Activated T-helper 2 cell treated with anti-CD3 and anti-CD28 coated beads, Interferon-gamma antibody, Interleukin-2, Interleukin-4, amounts not matched to agents 10 μg/mL and 5 μg/mL and 100 μg/mL, durations not matched to agents 14 hours and 24 hours and 36 hours (primary cell): ENCODE data around the gene TMEM128. TPM values are rescaled to one million over a fixed set of nuclear protein-coding genes. Genes with fewer than 3 reads are reported as not detected.
"Not testable (repeated sequence)": the region's sequence is repeated elsewhere in the genome, so short reads cannot be mapped to it uniquely, and the experiment has no call there.

Source experiments
- DNase-seq: peaks from one replicate; pipeline ENCODE4 v3.0.0; 2021; ENCODE audit warnings: low spot score
- H3K27ac Mint-ChIP-seq: one replicate; pipeline ENCODE4 v1.8.0; 2021; ENCODE audit warnings: mixed read lengths
- H3K27me3 Mint-ChIP-seq: one replicate; pipeline ENCODE4 v1.8.0; 2021; ENCODE audit warnings: low read depth, mixed read lengths
- H3K36me3 Mint-ChIP-seq: one replicate; pipeline ENCODE4 v1.8.0; 2021; ENCODE audit warnings: low read depth, mixed read lengths
- H3K4me1 Mint-ChIP-seq: one replicate; pipeline ENCODE4 v1.8.0; 2021; ENCODE audit warnings: low read depth, mixed read lengths
- H3K4me3 Mint-ChIP-seq: one replicate; pipeline ENCODE4 v1.8.0; 2021; ENCODE audit warnings: low read depth, mild to moderate bottlenecking, moderate library complexity, mixed read lengths
- H3K9me3 Mint-ChIP-seq: one replicate; pipeline ENCODE4 v1.8.0; 2021; ENCODE audit warnings: mixed read lengths
- intact Hi-C: fragments of 100-400 bp; cut with micrococcal nuclease; formaldehyde crosslinking; loops from one replicate; pipeline ENCODE4 v1.15.1; 2023
- total RNA-seq: library from RNA; stranded (reverse); gene quantifications from 2 replicates; pipeline ENCODE4 v1.2.3, GENCODE V29; 2022

Gene TMEM128
- total RNA-seq, 1 donor from 2014 or later: 18.5 TPM

- Mint-ChIP-seq H3K4me3 (no peak overlapping the region), H3K27ac (no peak overlapping the region), H3K9me3 (no peaks in the 10 kb centered on the region), H3K27me3 (peaks cover 21% of the 10 kb centered on the region), H3K4me1 (no peaks in the 10 kb centered on the region), H3K36me3 (no peaks in the 10 kb centered on the region)
- intact Hi-C loops: no loop called here
- DNase-seq: no peak
Measured at GRCh38 chr4:4206204-4206603, 41.8 kb downstream of the TMEM128 start.

- DNase-seq: no peak
- H3K4me1 Mint-ChIP-seq: no peaks in the 10 kb centered on the region
Measured at GRCh38 chr4:4204401-4204745, 43.6 kb downstream of the TMEM128 start.

GRCh38 chr4:4203688-4204400, 44.2 kb downstream of the TMEM128 start:
- Mint-ChIP-seq H3K4me3 (no peak overlapping the region), H3K27ac (no peak overlapping the region), H3K9me3 (no peaks in the 10 kb centered on the region), H3K4me1 (no peaks in the 10 kb centered on the region), H3K36me3 (no peaks in the 10 kb centered on the region), H3K27me3 (peaks cover 21% of the 10 kb centered on the region)
- intact Hi-C loops: no loop called here
- DNase-seq: no peak

More at GRCh38 chr4:4204401-4204745, 43.6 kb downstream of the TMEM128 start:
- intact Hi-C loops: no loop called here
- H3K36me3 Mint-ChIP-seq: no peaks in the 10 kb centered on the region
- H3K9me3 Mint-ChIP-seq: no peaks in the 10 kb centered on the region
- H3K27ac Mint-ChIP-seq: no peak overlapping the region
- peaks cover 21% of the 10 kb centered on the region for H3K27me3 Mint-ChIP-seq
- H3K4me3 Mint-ChIP-seq: no peak overlapping the region

- Mint-ChIP-seq H3K36me3 (no peaks in the 10 kb centered on the region), H3K27me3 (peaks cover 14% of the 10 kb centered on the region)
Measured at GRCh38 chr4:4202510-4202909, 45.5 kb downstream of the TMEM128 start.

GRCh38 chr4:4200624-4201023, 47.4 kb downstream of the TMEM128 start:
- no peak overlapping the region for H3K4me3 Mint-ChIP-seq
- intact Hi-C loops: no loop called here
- no peaks in the 10 kb centered on the region for H3K9me3 Mint-ChIP-seq
- no peaks in the 10 kb centered on the region for H3K4me1 Mint-ChIP-seq
- H3K27me3 Mint-ChIP-seq: peaks cover 6% of the 10 kb centered on the region
- no peak for DNase-seq
- no peak overlapping the region for H3K27ac Mint-ChIP-seq
- H3K36me3 Mint-ChIP-seq: no peaks in the 10 kb centered on the region

More at GRCh38 chr4:4202510-4202909, 45.5 kb downstream of the TMEM128 start:
- intact Hi-C loops: no loop called here
- H3K27ac Mint-ChIP-seq: no peak overlapping the region
- H3K4me1 Mint-ChIP-seq: no peaks in the 10 kb centered on the region
- H3K9me3 Mint-ChIP-seq: no peaks in the 10 kb centered on the region
- H3K4me3 Mint-ChIP-seq: no peak overlapping the region
- DNase-seq: no peak

DNA sequence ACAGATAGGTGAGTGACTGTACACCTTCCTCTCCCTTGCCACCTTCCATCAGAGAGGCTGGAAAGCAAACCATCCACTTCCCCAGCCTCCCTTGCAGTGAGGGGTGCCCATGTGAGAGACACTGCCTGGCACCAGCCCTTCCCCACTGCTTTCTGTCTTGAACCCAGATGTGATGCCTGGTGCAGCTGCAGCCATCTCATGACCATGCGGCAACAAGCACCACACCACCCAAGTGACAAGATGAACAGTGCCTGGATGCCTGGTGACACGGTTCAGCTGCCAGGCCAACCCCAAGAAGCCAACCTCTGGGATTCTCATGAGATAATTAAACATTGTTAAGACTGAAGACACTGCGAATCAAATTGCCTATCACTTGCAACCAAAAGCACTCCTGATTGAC, 52.7 kb downstream of the TMEM128 start:
- intact Hi-C loops: no loop called here
- peaks cover 2% of the 10 kb centered on the region for H3K4me1 Mint-ChIP-seq
- DNase-seq: no peak
- no peak overlapping the region for H3K27ac Mint-ChIP-seq
- H3K36me3 Mint-ChIP-seq: no peaks in the 10 kb centered on the region
- peaks cover 5% of the 10 kb centered on the region for H3K27me3 Mint-ChIP-seq
- no peaks in the 10 kb centered on the region for H3K9me3 Mint-ChIP-seq
- H3K4me3 Mint-ChIP-seq: no peak overlapping the region

- DNase-seq, H3K4me1 Mint-ChIP-seq, H3K4me3 Mint-ChIP-seq, H3K9me3 Mint-ChIP-seq, H3K27me3 Mint-ChIP-seq, H3K27ac Mint-ChIP-seq, H3K36me3 Mint-ChIP-seq, intact Hi-C loops: not testable (repeated sequence)
Measured at GRCh38 chr4:4188557-4188956, 59.5 kb downstream of the TMEM128 start.

Other genes with a start within 250 kb of the TMEM128 start
- gene OTOP1, start 21.3 kb downstream of the TMEM128 start, total RNA-seq: not detected in 2 replicates
- 61.6 and 61.7 TPM in 2 replicates for gene LYAR, start 41.9 kb upstream of the TMEM128 start, total RNA-seq
- gene ZBTB49, start 42.0 kb upstream of the TMEM128 start, total RNA-seq: 6.7 and 8.3 TPM in 2 replicates
- not detected in 2 replicates for gene NSG1, start 138.9 kb upstream of the TMEM128 start, total RNA-seq